ENCODE measurements around the gene PCBD1.

- TF ChIP-seq CTCF (IDR thresholded peaks at IDR 0.05 in 4 of 5, conservative IDR thresholded peaks at IDR 0.05 in 1 of 5) (no peak), POLR2A (IDR thresholded peaks at IDR 0.05) (no peak)
These were observed 42.5 kb downstream of the PCBD1 start for GRCh38 chr10:70845816-70846215.

Data from gastrocnemius medialis (tissue), 4 donors.